AG10803 (cell line): ENCODE results near the gene PODXL.

ENCODE experiments used
- DNase-seq: peaks from one replicate; pipeline ENCODE4 v3.0.0; 2010; ENCODE audit warnings: low read depth
- H3K4me3 ChIP-seq: 2 replicates; pipeline ENCODE4 v1.5.1; 2011; ENCODE audit warnings: mild to moderate bottlenecking, low read length, control low read depth
- CTCF ChIP-seq: conservative IDR thresholded peaks from 2 replicates; pipeline ENCODE4 v1.5.1; 2011; ENCODE audit warnings: mild to moderate bottlenecking, low read length, control low read depth, inconsistent platforms

Gene PODXL

GRCh38 chr7:131494182-131494581 lies 62.2 kb downstream of the PODXL start:
- DNase-seq: no peak
- H3K4me3 ChIP-seq: no peak overlapping the region
- no peak for TF ChIP-seq CTCF

GRCh38 chr7:131493581-131493980 lies 62.8 kb downstream of the PODXL start:
- no peak overlapping the region for H3K4me3 ChIP-seq
- no peak for TF ChIP-seq CTCF
- DNase-seq: peak; percentile 66

GRCh38 chr7:131493081-131493480 lies 63.3 kb downstream of the PODXL start:
- no peak for DNase-seq
- no peak for TF ChIP-seq CTCF

GRCh38 chr7:131489881-131490280 lies 66.5 kb downstream of the PODXL start:
- no peak overlapping the region for H3K4me3 ChIP-seq
- DNase-seq: no peak
- TF ChIP-seq CTCF: no peak

More at GRCh38 chr7:131493081-131493480, 63.3 kb downstream of the PODXL start:
- no peak overlapping the region for H3K4me3 ChIP-seq

GRCh38 chr7:131489196-131489595 lies 67.2 kb downstream of the PODXL start:
- no peak overlapping the region for H3K4me3 ChIP-seq
- DNase-seq: no peak
- TF ChIP-seq CTCF: no peak

- DNase-seq: no peak
- H3K4me3 ChIP-seq: no peak overlapping the region
- TF ChIP-seq CTCF: peak; percentile 44
Observed at GRCh38 chr7:131488361-131488760, 68.1 kb downstream of the PODXL start.

GRCh38 chr7:131487217-131487616 lies 69.2 kb downstream of the PODXL start:
- DNase-seq: no peak
- TF ChIP-seq CTCF: no peak
- no peak overlapping the region for H3K4me3 ChIP-seq
